MV-4-11 (cell line): Measurements from ENCODE around the gene MYRIP.
"Not testable (repeated sequence)": the region's sequence is repeated elsewhere in the genome, so short reads cannot be mapped to it uniquely, and the experiment has no call there.

Experiments used
- DNase-seq: peaks from one replicate; lab custom pipeline; 2025; lab: John Stamatoyannopoulos, UW

The MYRIP gene

GRCh38 chr3:40129981-40130380, 320.6 kb downstream of the MYRIP start:
- DNase-seq, result no peak

GRCh38 chr3:40130721-40131120, 321.3 kb downstream of the MYRIP start:
- no peak for DNase-seq

GRCh38 chr3:40133886-40134575, 324.6 kb downstream of the MYRIP start:
- DNase-seq, result not testable (repeated sequence)

DNA sequence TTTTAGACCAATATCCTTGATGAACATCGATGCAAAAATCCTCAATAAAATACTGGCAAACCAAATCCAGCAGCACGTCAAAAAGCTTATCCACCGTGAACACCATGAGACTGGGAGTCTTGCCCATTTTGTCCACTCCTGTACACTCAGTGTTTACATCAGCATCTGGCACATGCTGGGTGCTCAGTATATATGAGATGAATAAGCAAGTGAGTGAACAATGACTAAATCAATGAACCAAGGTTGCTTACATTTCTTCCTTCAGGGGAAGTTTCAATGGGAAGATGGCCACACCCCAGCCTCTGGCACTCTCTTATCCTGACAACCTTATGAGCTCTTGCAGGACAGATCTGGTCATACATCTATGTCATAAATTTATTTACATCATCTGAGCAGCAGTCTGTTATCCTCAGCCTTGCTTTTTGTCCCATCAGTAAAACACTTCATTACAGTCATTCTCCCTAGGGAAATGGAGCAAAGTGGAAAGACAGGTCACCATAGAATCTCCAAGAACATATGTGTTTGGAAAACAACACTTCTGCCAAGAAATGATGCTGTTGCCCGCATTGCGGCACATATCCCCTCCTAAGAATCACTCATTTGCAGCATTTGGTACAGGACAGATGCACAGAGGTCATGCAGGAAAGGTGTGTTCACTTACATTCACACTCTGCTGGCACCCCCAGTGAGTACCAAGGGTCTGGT, 328.3 kb downstream of the MYRIP start:
- no peak for DNase-seq

GRCh38 chr3:40143283-40144090, 334.1 kb downstream of the MYRIP start:
- DNase-seq, result no peak

DNA sequence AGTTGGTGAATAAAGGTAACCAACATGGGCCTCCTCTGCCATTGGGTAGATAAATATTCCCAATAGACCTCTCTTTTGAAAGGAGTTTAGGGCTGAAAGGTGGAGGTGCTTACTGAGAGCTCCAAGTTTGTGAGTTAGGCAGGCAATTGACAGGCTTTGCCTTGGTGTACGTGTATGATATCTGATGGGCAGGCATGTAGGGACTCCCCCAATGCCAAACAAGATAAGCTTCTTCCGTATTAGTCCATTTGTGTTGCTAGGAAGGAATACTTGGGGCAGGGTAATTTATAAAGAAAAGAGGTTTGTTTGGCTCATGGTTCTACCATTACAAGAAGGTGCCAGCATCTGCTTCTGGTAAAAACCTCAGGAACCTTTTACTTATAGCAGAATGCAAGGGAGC, 339.4 kb downstream of the MYRIP start:
- DNase-seq, result no peak

GRCh38 chr3:40152482-40153133, 343.2 kb downstream of the MYRIP start:
- DNase-seq, result no peak

GRCh38 chr3:40160933-40161332, 351.5 kb downstream of the MYRIP start:
- no peak for DNase-seq

DNA sequence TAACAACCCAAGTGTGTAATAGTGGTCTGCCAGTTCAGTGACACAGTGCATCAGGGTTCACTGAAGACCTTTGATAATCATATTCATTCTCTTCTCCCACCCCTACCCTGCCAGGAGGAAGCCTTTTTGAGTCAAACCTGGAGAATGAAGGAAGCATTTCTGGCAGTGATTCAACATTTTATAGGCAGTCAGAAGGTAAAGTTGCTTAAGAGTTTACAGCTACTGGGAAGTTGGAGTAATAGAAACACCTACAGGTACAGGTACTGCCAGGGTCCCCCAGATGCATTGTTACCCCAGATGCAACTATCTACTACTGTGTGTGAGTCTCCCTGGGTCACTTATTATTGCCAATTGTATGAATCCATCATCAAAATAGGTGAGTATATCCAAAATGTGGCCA, 353.2 kb downstream of the MYRIP start:
- no peak for DNase-seq

- DNase-seq, result no peak
These were observed 357.6 kb downstream of the MYRIP start for GRCh38 chr3:40166997-40167396.

DNA sequence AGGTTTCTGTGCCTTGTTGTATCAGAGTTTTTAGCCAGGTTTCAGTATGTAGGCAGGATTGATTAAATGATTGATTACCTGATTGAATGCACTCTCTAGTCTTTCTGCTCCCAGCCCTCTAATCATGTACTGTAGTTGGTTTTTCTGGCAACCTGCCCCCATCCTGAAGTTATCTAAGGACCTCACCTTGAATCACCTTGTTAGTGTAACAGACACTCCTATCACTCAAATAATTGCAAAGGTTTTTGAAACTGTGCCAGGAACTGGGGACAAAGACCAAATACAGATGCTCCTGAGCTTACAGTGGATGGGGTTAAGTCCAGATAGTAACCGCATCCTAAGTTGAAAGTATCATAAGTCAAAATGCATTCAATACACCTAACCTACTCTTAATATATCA, 358.5 kb downstream of the MYRIP start:
- no peak for DNase-seq

- no peak for DNase-seq
These were observed 360.6 kb downstream of the MYRIP start for GRCh38 chr3:40169983-40170382.

GRCh38 chr3:40170395-40170794, 361.0 kb downstream of the MYRIP start:
- DNase-seq, result no peak

GRCh38 chr3:40172560-40172959, 363.2 kb downstream of the MYRIP start:
- no peak for DNase-seq

- no peak for DNase-seq
These were observed 363.9 kb downstream of the MYRIP start for GRCh38 chr3:40173227-40173721.

- DNase-seq, result no peak
These were observed 368.7 kb downstream of the MYRIP start for GRCh38 chr3:40178012-40178594.

GRCh38 chr3:40179016-40179415, 369.6 kb downstream of the MYRIP start:
- DNase-seq, result peak; percentile 40

- no peak for DNase-seq
These were observed 371.8 kb downstream of the MYRIP start for GRCh38 chr3:40181182-40181581.

GRCh38 chr3:40185029-40185695, 375.8 kb downstream of the MYRIP start:
- DNase-seq, result peak; percentile 62

DNA sequence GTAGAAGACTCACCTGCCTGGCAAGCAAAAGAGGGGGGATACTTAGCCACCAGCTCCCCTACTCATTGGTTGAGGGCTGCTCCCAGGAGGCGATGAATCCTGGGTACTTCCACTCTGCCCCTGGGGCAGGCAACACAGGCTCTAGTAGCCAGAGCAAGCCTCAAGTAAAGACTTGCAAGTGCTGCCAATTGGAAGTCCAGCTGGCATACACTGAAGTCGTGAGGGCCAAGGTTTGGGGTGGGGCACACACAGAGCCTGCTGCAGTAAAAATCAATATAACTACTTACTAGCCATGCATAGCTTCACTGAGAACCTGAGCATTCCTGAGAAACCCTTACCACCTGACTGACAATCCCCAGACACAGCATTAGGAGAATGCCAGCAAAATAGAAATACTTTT, 377.1 kb downstream of the MYRIP start:
- no peak for DNase-seq

GRCh38 chr3:40187945-40188344, 378.5 kb downstream of the MYRIP start:
- DNase-seq, result peak; percentile 32
